GM12865 (cell line): ENCODE measurements around the gene HAVCR2.

Experiments used
- DNase-seq: peaks from one replicate; pipeline ENCODE4 v3.0.0; 2010; ENCODE audit warnings: low read depth
- H3K4me3 ChIP-seq: 2 replicates; pipeline ENCODE4 v1.5.1; 2011; ENCODE audit warnings: mild to moderate bottlenecking, low read depth, low read length, control low read depth
- TF ChIP-seq, protein P1 (sequence below): IDR thresholded peaks from 2 replicates; pipeline ENCODE4 v1.5.1; 2011; ENCODE audit warnings: low read length, control low read depth, low read depth, inconsistent platforms; ENCODE audit not compliant: insufficient read depth; ENCODE audit errors: missing control alignments

Gene HAVCR2

DNA sequence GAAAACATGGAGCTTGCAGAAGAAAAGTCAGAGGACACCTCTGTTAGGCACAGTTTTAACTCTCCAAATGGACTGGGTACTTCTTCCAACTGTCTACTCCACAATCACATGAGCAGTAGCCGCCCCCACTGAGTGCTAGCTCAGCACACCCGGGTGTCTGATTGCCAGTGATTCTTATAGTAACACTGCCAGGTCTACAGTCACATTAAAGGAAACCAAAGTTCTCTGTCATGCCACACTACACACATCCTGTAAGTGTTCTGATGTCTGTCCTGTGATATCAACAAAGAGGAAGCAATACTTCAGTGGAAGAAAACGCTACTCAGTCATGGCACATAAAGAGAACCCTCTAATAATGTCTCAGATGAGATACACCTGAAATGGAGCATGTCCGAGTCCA is at the start of gene HAVCR2:
HAVCR2 (minus strand) TSS at position 69 of the 400 bp plus-strand sequence; CDS start at position 8, 61 bp downstream.
- peak; percentile 84 for DNase-seq
- peak within 1 kb of the TSS; percentile 54 for H3K4me3 ChIP-seq
- TF ChIP-seq, protein P1, sequence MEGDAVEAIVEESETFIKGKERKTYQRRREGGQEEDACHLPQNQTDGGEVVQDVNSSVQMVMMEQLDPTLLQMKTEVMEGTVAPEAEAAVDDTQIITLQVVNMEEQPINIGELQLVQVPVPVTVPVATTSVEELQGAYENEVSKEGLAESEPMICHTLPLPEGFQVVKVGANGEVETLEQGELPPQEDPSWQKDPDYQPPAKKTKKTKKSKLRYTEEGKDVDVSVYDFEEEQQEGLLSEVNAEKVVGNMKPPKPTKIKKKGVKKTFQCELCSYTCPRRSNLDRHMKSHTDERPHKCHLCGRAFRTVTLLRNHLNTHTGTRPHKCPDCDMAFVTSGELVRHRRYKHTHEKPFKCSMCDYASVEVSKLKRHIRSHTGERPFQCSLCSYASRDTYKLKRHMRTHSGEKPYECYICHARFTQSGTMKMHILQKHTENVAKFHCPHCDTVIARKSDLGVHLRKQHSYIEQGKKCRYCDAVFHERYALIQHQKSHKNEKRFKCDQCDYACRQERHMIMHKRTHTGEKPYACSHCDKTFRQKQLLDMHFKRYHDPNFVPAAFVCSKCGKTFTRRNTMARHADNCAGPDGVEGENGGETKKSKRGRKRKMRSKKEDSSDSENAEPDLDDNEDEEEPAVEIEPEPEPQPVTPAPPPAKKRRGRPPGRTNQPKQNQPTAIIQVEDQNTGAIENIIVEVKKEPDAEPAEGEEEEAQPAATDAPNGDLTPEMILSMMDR = no peak

DNA sequence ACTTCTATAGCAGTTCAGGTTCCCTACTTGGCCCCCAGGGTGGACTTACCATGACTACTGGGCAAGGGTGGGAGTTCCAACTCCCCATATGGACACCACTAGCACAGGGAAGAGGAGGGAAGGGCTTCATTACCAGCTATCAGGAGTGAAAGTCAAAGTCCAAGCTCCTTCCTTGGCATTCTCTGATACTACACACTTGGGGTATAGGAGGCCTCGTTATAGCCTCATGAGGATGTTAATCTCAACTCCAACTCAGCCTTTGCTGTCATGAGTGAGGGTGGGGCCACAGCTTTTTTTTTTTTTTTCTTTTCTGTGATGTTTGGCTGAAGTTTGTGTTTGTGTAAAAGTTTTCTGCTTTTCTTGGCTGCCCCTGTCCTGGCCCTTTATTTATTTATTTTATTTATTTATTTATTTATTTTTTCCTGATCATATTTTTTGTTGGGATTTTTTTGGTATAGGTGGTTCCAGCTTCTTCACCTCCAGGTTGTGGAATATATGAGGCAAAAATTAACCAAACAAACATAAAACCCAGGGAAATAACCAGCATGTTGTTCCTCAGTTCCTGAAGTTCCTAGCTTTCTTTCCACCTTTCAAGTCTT is 48.5 kb upstream of the HAVCR2 start:
- TF ChIP-seq, protein P1 = no peak
- no peak overlapping the region for H3K4me3 ChIP-seq
- no peak for DNase-seq

DNA sequence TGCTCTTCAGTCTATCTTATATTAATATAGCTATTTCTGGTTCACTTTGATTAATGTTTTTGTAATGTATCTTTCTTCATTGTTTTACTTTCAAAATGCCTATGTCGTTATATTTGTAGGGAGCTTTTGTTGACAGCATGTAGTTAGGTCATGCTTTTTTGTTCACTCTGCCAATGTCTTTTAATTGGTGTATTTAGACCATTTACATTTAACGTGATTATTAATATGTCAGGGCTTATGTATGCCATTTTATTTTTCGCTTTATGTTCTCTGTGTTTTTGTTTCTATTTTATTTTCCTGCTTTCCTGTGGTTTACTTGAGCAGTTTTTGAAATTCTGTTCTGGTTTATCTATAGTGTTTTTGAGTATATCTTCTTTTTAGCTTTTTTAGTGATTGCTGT is 46.5 kb upstream of the HAVCR2 start:
- no peak for DNase-seq
- TF ChIP-seq, protein P1 = no peak

DNA sequence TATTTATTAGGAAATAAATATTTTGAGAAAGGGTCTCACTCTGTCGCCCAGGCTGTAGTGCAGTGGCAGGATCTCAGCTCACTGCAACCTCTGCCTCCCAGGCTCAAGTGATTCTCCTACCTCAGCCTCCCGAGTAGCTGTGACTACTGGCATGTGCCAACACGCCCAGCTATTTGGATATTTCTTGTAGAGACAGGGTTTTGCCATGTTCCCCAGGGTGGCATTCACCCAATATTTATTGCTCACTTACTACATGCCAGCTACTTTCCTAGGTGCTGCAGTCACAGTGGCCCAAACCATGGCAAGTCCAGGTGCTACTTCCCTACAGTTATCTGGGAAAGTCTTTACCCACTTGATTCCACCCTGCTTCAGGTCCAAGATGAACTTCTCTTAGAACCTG is 42.2 kb upstream of the HAVCR2 start:
- DNase-seq = no peak
- no peak overlapping the region for H3K4me3 ChIP-seq
- TF ChIP-seq, protein P1 = no peak

More for the DNA sequence above, 46.5 kb upstream of the HAVCR2 start:
- H3K4me3 ChIP-seq = no peak overlapping the region

DNA sequence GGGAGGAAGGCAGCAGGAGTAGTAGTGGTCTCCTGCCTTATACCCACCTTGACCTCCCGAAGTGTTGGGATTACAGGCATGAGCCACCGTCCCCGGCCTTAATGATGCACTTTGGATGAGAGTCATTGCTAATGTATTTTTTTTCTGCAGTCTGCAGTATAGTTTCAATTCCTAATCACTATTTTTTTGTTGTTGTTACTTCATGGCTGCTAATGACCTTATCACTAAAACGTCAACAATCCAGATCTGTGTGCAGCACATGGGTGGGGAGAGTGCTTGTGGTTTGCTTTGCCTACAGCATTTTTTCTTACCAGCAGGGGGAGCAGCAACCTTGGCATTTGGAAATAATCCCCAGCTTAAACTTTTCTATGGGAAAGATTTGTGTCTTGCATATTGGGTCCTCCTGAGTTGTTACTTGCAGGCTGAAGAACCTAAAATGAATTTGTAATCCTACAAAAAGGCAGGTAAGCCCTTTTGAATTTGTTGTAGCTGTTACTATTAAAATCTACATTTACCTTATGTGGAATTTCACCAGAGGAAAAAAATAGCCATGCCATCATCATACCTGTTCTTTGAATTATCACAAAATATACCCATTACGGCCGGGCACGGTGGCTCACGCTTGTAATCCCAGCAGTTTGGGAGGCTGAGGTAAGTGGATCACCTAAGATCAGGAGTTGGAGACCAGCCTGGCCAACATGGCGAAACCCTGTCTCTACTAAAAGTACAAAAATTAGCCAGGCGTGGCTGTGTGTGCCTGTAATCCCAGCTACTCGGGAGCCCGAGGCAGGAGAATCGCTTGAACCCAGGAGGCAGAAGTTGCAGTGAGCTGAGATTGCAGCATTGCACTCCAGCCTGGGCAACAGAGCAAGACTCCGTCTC is 40.1 kb upstream of the HAVCR2 start:
- TF ChIP-seq, protein P1 = peak; percentile 83
- DNase-seq = peak; percentile 83
- H3K4me3 ChIP-seq = no peak overlapping the region

DNA sequence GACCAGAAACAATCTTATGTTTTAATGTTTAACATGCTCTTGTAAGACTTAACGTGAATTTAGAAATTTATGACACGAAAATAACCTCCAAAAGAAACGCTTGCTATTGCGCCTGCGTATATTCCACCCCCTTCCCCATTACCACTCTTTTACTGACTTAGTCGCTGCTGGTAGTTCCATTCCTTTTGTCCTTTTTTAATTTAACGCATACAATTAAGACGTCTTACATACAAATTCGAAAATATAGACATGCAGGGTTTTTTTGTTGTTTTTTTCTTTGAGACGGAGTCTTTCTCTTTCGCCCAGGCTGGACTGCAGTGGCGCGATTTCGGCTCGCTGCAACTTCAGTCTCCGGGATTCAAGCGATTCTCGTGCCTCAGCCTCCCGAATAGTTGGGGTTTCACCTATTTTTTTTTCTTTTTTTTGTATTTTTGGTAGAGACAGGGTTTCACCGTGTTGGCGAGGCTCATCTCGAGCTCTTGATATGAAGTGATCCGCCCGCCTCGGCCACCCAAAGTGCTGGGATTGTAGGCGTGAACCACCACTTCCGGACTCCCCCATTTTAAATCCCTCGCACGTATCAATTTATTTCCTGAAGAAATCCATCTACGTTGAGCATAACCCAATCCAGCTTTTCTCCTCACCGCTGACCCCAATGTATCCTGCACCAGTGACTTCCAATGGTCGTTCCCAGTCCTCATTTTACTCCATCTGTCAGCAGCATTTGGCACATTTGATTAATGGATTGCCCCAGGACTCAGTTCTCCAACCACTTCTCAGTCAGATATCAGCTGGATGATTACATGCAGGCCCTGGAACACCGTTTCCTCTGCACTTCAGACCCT is 34.5 kb upstream of the HAVCR2 start:
- DNase-seq = peak; percentile 71
- TF ChIP-seq, protein P1 = no peak
- H3K4me3 ChIP-seq = peak overlapping the region; percentile 93
